Prostate gland (tissue), 2 donors: ENCODE data around the gene UQCRQ.

Experiments
- POLR2A ChIP-seq: fragments of 450-650 bp; IDR thresholded peaks from one replicate; pipeline ENCODE4 v1.6.1; 2016; ENCODE audit warnings: antibody characterized with exemption, mild to moderate bottlenecking
- POLR2AphosphoS5 ChIP-seq: sonication (generic); formaldehyde crosslinking; IDR thresholded peaks from one replicate; pipeline ENCODE4 v1.6.1; 2017; ENCODE audit warnings: antibody characterized with exemption
- TF ChIP-seq, protein P1 (sequence below), 4 experiments: fragments of 200-600 bp in 2 of 4; fragments of 450-650 bp in 2 of 4; sonication (generic) in 2 of 4; IDR thresholded peaks; 1 replicate in 3 of 4; 2 replicates in 1 of 4; pipeline ENCODE4 v1.5.1; 2016 to 2019; ENCODE audit warnings: antibody characterized with exemption in 4 of 4, mild to moderate bottlenecking in 2 of 4, moderate library complexity in 2 of 4

DNA sequence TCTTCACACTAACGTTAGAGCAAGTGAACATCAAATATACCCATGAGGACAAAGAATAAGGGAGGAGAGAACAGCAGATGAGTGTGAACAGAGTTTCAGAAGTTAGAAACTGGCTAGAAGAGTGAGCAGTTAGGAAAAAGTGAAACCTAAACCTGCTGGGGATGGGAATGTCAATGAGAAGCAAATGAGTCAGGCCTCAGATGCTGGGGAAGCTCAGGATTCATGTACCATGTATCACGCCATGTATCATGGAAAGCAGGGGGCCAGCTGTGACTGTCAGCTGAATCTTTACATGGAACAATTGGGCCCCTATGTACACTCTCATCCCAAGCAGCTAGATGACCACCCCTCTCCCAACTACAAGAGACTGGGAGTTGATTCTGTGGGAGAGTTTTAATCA lies 16.4 kb upstream of the UQCRQ start:
- TF ChIP-seq, protein P1, sequence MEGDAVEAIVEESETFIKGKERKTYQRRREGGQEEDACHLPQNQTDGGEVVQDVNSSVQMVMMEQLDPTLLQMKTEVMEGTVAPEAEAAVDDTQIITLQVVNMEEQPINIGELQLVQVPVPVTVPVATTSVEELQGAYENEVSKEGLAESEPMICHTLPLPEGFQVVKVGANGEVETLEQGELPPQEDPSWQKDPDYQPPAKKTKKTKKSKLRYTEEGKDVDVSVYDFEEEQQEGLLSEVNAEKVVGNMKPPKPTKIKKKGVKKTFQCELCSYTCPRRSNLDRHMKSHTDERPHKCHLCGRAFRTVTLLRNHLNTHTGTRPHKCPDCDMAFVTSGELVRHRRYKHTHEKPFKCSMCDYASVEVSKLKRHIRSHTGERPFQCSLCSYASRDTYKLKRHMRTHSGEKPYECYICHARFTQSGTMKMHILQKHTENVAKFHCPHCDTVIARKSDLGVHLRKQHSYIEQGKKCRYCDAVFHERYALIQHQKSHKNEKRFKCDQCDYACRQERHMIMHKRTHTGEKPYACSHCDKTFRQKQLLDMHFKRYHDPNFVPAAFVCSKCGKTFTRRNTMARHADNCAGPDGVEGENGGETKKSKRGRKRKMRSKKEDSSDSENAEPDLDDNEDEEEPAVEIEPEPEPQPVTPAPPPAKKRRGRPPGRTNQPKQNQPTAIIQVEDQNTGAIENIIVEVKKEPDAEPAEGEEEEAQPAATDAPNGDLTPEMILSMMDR (IDR thresholded peaks at IDR 0.05), result no peak
- TF ChIP-seq POLR2A, result no peak
- no peak for TF ChIP-seq POLR2AphosphoS5
